ENCODE data around the gene HNF1B.

Gene HNF1B

DNA sequence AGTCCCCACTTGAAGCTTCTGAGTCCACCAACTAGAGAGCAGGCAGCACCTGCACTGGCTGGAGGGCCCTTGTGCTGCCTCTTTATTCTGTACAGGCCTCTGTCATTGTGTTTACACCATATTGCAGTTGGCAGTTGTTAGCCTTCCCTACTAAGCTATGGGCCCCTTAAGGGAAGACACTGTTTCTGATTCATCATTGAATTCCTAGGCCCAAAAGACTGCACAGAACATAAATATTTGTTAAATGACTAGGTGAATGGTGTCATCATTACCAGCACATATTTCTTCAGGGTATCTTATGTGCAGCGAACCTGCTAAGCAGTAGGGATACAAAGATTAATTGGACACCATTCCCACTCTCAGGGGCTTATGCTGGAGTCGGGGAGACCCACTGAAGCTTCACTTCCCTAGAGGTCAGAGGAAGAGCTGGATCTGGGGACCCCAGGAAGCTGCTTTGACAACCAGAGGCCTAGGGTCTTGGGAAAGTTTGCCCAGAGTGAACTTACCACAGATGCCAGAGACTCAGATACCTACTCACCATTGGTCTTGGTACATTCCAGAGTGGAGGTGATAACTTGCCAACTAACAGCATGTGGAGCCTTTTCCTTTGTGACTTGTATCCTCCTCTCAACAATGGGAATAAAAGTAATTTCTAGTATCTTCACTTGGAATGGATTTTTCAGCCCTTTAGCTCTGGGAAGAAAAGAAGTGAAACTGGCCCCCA lies 72.9 kb downstream of the HNF1B start:
- no peaks in the 10 kb centered on the region for H3K9me3 ChIP-seq (replicated peaks in 1 of 11)
- H3K27me3 ChIP-seq, result no peaks in the 10 kb centered on the region
- H4K20me1 ChIP-seq, result no peaks in the 10 kb centered on the region
- H3K4me1 ChIP-seq, result peaks cover 9 to 28% (median 21%) of the 10 kb centered on the region in 10 experiments
- TF ChIP-seq Cebpa-rat (IDR thresholded peaks at IDR 0.05), result no peak
- no peaks in the 10 kb centered on the region for H3K36me3 ChIP-seq
- H3K9ac ChIP-seq, result no peak overlapping the region
- no peak overlapping the region for H3K4me3 ChIP-seq
- peak overlapping the region in 5 of 11 experiments; percentile 0 to 52 (median 8); a peak in 5 of 22 replicates for H3K27ac ChIP-seq
- H3K4me2 ChIP-seq, result no peak overlapping the region; a peak in 1 of 22 replicates

DNA sequence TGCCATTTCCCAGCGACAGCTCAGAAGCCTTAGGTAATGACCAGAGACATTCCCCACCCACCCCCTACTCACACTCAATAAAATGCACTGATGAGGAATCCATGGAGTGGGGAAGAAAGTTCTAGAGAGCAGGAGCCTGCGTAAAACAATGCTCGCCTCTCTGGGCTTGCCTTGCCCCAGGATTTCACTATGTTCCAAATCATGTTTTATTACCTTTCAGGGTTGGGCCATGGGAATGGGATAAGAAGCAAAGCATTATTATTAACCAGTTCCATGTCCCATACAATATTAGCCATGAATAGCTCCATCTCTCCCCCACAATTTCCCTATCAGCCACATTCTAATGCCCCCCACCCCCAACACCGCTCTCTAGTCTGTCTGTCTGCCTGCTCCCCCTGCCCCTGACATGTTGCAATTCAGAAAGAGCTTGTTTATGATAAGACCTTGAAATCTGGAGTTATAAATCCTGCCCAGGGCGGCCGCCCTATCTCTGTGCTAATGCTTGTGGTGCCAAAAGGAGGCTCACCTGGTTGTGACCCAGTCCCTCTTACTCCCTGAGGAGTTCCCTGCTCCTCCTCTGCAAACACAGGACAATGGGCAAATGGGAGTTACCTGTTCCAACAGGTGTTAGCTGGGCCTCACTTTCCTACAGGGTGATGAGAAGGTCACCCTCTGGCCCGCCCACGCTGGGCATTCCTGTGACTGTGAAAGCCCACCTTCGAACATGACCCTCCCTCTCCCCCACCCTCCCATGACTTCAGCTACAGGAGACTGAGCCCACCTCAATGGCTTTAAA lies 73.6 kb downstream of the HNF1B start:
- no peaks in the 10 kb centered on the region for H3K27me3 ChIP-seq
- H3K27ac ChIP-seq, result peak overlapping the region in 3 of 11 experiments; percentile 17 to 26 (median 24); a peak in 2 of 22 replicates
- H3K4me2 ChIP-seq, result no peak overlapping the region
- TF ChIP-seq Cebpa-rat (IDR thresholded peaks at IDR 0.05), result no peak
- H4K20me1 ChIP-seq, result no peaks in the 10 kb centered on the region
- H3K4me1 ChIP-seq, result peaks cover 5 to 20% (median 13%) of the 10 kb centered on the region in 10 experiments
- no peaks in the 10 kb centered on the region for H3K36me3 ChIP-seq
- H3K9me3 ChIP-seq (replicated peaks in 1 of 11), result no peaks in the 10 kb centered on the region
- H3K4me3 ChIP-seq, result no peak overlapping the region
- no peak overlapping the region for H3K9ac ChIP-seq

DNA sequence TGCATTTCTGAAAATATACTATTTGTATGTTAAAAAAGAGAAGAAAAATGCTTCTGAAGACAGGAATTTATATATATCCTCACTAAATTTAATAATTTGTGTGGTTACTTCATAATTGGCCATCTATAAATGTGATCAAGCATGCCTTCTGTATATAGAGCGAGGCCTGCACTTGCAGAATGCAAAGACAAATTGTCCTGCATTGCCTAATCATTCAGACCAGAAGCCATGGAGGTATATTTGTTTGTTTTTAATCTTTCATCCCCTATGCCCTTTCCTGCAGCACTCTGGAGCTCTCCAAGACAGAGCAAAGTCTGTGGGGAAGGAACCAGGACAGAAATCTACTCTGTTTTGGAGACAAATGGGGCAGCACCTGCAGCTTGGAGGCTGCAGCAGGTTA lies 77.8 kb downstream of the HNF1B start:
- Histone ChIP-seq H4K20me1 (no peaks in the 10 kb centered on the region), H3K27me3 (no peaks in the 10 kb centered on the region), H3K36me3 (no peaks in the 10 kb centered on the region), H3K4me3 (no peak overlapping the region), H3K9me3 (replicated peaks in 1 of 11) (no peaks in the 10 kb centered on the region), H3K4me2 (no peak overlapping the region), H3K4me1 (no peaks in the 10 kb centered on the region), H3K27ac (no peak overlapping the region), H3K9ac (no peak overlapping the region)
- TF ChIP-seq Cebpa-rat (IDR thresholded peaks at IDR 0.05), result no peak

DNA sequence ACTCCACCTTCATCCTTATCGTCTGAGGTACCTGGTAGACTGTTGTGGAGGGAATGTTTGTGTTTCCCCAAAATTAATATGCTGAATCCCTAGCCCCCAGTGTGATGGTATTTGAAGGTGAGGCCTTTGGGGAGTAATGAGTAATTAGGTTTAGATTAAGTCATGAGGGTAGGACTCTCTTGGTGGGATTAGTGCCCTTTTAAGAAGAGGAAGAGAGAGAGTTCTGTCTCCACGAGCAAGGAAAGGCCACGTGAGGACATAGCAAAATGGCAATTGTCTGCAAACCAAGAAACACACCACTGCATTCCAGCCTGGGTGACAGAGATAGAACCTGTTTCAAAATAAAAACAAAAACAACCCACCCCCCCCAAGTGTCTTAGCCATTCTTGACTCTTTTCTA lies 80.6 kb downstream of the HNF1B start:
- H3K27me3 ChIP-seq, result no peaks in the 10 kb centered on the region
- H3K9me3 ChIP-seq (replicated peaks in 1 of 11), result no peaks in the 10 kb centered on the region
- H3K4me1 ChIP-seq, result no peaks in the 10 kb centered on the region
- no peak for TF ChIP-seq Cebpa-rat (IDR thresholded peaks at IDR 0.05)
- no peak overlapping the region for H3K4me3 ChIP-seq
- H3K4me2 ChIP-seq, result no peak overlapping the region
- no peaks in the 10 kb centered on the region for H3K36me3 ChIP-seq
- no peaks in the 10 kb centered on the region for H4K20me1 ChIP-seq
- H3K27ac ChIP-seq, result no peak overlapping the region
- no peak overlapping the region for H3K9ac ChIP-seq

DNA sequence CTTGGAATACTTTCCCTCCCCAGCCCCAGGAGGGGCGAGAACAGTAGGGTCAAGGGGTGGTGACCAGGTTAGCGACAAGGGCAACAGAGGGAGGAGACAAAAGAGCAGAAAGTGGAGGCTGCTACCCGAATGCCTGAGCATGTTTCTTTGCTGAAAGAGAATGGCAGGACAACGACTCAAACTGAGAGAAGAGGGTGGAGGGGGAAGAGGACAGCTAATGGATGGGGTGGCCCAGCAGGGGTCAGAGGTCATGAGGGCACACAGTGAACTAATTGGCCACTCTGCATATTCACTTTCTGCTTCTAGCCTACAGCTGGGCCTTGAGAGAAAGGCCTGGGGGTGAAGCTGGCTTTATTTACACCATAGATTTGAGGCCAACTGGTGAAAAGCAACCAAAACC lies 82.5 kb downstream of the HNF1B start:
- H3K36me3 ChIP-seq, result no peaks in the 10 kb centered on the region
- no peak overlapping the region for H3K4me3 ChIP-seq
- no peaks in the 10 kb centered on the region for H3K4me1 ChIP-seq
- no peaks in the 10 kb centered on the region for H4K20me1 ChIP-seq
- no peak for TF ChIP-seq Cebpa-rat (IDR thresholded peaks at IDR 0.05)
- no peaks in the 10 kb centered on the region for H3K27me3 ChIP-seq
- no peak overlapping the region for H3K4me2 ChIP-seq
- H3K27ac ChIP-seq, result no peak overlapping the region
- no peaks in the 10 kb centered on the region for H3K9me3 ChIP-seq (replicated peaks in 1 of 11)
- H3K9ac ChIP-seq, result no peak overlapping the region

DNA sequence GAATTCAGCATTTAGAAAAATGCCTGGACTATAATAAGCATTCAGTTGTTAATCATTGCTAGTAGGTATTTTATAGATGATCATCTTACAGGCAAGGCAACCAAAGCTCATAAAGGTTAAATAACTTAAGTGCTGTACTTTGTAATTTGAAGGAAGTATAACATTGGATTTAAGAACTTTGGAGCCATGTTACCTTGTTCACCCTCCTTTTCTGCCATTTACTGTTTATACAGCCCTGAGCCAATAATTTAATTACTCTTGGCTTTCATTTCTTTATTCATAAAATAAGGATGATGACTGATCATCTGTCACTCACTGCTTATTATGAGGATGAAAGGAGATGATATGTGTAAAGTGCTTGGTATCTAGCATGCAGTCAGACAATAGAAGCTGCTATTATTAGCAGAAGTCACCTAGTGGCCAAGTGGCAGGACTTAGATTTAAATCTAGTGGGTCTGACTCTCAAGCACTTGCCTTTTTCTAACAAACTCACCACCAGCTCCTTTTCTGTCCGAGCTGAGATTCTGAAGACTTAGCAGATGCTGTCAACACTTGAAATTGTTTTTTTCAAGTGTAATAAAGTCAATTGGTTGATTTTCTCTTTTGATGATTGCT lies 83.4 kb downstream of the HNF1B start:
- Histone ChIP-seq H4K20me1 (no peaks in the 10 kb centered on the region), H3K4me1 (no peaks in the 10 kb centered on the region), H3K27me3 (no peaks in the 10 kb centered on the region), H3K4me3 (no peak overlapping the region), H3K9me3 (replicated peaks in 1 of 11) (no peaks in the 10 kb centered on the region), H3K4me2 (no peak overlapping the region), H3K27ac (no peak overlapping the region), H3K9ac (no peak overlapping the region), H3K36me3 (no peaks in the 10 kb centered on the region)
- no peak for TF ChIP-seq Cebpa-rat (IDR thresholded peaks at IDR 0.05)

DNA sequence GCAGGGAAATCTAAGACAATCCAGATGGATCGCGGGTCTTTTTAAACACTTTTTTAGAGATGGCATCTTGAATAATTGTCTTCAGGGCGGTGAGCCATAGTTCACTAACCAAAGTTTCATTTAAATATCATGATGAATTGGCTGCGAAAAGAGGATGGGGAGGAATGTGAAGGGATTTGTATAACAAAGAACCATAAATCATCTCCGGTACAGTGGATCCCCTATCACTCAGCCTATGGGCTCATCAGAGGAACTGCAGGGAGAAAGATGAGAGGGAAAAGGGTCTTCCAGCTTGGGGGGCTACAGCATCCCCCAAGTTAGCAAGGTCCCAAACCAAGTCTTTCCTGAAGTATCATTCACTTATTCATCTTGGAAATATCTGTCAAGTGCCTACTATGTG lies 84.9 kb downstream of the HNF1B start:
- H3K27me3 ChIP-seq, result no peaks in the 10 kb centered on the region
- H3K27ac ChIP-seq, result no peak overlapping the region
- H3K4me2 ChIP-seq, result no peak overlapping the region
- H4K20me1 ChIP-seq, result no peaks in the 10 kb centered on the region
- no peaks in the 10 kb centered on the region for H3K9me3 ChIP-seq (replicated peaks in 1 of 11)
- H3K9ac ChIP-seq, result no peak overlapping the region
- H3K4me1 ChIP-seq, result no peaks in the 10 kb centered on the region
- no peak for TF ChIP-seq Cebpa-rat (IDR thresholded peaks at IDR 0.05)
- H3K36me3 ChIP-seq, result no peaks in the 10 kb centered on the region
- no peak overlapping the region for H3K4me3 ChIP-seq

DNA sequence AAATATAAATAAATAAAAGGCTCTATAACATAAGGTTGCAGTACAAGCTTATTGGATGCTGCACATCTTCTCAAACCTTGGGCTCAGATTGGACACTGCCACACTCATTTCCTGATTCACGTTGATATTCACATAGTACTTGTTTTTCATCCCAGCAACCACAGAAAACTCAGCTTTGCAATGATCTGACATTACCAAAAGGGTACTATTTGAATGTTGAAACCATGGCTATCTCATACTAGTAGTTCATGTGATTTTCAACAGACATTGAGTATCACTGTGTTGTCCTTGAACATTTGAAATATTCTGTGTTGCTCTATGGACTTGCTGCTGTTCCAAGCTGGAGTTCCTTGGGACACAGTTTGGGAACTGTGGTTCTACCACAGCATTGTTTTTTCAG lies 87.7 kb downstream of the HNF1B start:
- Histone ChIP-seq H3K4me1 (no peaks in the 10 kb centered on the region), H3K27me3 (no peaks in the 10 kb centered on the region), H4K20me1 (no peaks in the 10 kb centered on the region), H3K9me3 (replicated peaks in 1 of 11) (no peaks in the 10 kb centered on the region), H3K4me2 (no peak overlapping the region), H3K4me3 (no peak overlapping the region), H3K36me3 (no peaks in the 10 kb centered on the region), H3K9ac (no peak overlapping the region), H3K27ac (no peak overlapping the region)
- no peak for TF ChIP-seq Cebpa-rat (IDR thresholded peaks at IDR 0.05)

DNA sequence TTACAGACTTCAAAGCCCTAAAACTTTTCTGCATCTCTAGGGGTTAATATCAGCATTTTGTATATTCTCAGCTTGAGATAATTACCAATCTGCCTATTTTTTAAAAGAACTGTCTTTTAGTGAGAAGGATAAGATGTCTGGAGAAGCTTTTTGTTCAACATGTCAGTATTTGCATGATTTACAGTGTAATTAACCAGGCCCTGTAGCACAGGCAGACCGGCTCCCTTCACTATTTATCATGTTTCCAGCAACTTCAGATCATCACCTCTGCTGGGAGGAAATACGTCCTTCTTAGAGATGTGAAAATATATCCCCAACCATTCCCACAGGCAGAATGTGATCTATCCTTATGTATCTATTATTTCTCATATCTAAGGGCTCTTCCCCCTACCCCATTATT lies 93.0 kb downstream of the HNF1B start:
- peaks cover 0 to 22% (median 0%) of the 10 kb centered on the region in 10 experiments; a peak in 6 of 20 replicates for H3K4me1 ChIP-seq
- H3K27me3 ChIP-seq, result no peaks in the 10 kb centered on the region
- no peak overlapping the region for H3K4me3 ChIP-seq
- H3K9me3 ChIP-seq (replicated peaks in 1 of 11), result no peaks in the 10 kb centered on the region
- H3K4me2 ChIP-seq, result no peak overlapping the region
- no peaks in the 10 kb centered on the region for H3K36me3 ChIP-seq
- no peak for TF ChIP-seq Cebpa-rat (IDR thresholded peaks at IDR 0.05)
- H3K27ac ChIP-seq, result no peak overlapping the region
- no peak overlapping the region for H3K9ac ChIP-seq
- no peaks in the 10 kb centered on the region for H4K20me1 ChIP-seq
